GM12891 (cell line): ENCODE data around the gene ATOH8.

Experiments
- POLR2A ChIP-seq: IDR thresholded peaks from 2 replicates; pipeline ENCODE4 v1.6.1; 2011; ENCODE audit warnings: low read depth, low read length, control low read depth
- POLR2AphosphoS5 ChIP-seq: IDR thresholded peaks from 2 replicates; pipeline ENCODE4 v1.6.1; 2011; ENCODE audit warnings: low read depth, low read length, control low read depth

DNA sequence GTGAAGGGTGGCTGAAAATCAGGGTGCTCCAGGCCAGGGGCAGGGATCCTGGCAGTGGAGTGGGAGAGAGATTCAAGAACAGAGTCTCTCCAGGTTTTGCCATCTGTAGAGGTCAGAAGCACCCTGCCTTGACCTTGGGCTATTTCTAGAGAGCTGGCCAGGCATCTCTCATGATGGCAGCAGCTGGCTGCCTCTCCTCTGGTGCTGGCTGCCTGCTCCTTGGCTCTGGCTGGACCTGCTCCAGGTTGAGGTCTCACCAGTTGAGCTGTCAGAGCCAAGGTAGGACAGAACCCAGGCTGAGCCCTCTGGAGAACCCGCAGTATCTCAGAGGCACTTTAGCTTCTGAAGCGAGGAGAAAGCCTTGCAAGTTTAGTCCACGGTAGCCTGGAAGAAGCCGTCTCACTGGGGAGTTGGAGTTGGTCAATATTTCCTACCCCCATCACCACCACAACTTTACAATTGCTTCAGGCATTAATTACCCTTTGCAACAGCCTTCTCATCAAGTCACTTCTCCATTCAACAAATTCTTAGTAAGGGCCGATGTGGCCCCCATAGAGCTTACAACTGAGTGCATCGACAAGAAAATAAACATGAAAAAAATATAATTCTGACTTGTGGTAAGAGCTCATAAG is 34.1 kb upstream of the ATOH8 start:
- TF ChIP-seq POLR2AphosphoS5 (no peak), POLR2A (no peak)
